NOMO-1 (cell line): ENCODE results near the gene PTPN5.

ENCODE experiments used
- DNase-seq, 2 experiments: peaks; one replicate each; lab custom pipeline; 2025; ENCODE audit not compliant: unreplicated experiment in 2 of 2; lab: John Stamatoyannopoulos, UW

Gene PTPN5

GRCh38 chr11:18743365-18743764 lies 48.2 kb downstream of the PTPN5 start:
- DNase-seq: no peak

GRCh38 chr11:18741783-18742182 lies 49.8 kb downstream of the PTPN5 start:
- no peak for DNase-seq

GRCh38 chr11:18739685-18740084 lies 51.9 kb downstream of the PTPN5 start:
- no peak for DNase-seq

GRCh38 chr11:18737642-18738041 lies 54.0 kb downstream of the PTPN5 start:
- DNase-seq: no peak

- no peak for DNase-seq
Observed at GRCh38 chr11:18736590-18737148, 54.9 kb downstream of the PTPN5 start.

- no peak for DNase-seq
Observed at GRCh38 chr11:18733202-18733601, 58.4 kb downstream of the PTPN5 start.

- DNase-seq: peak; percentile 24 to 36
Observed at GRCh38 chr11:18731949-18732821, 59.4 kb downstream of the PTPN5 start.

GRCh38 chr11:18731441-18731840 lies 60.2 kb downstream of the PTPN5 start:
- no peak for DNase-seq

GRCh38 chr11:18730020-18730419 lies 61.6 kb downstream of the PTPN5 start:
- DNase-seq: no peak

GRCh38 chr11:18729426-18729825 lies 62.2 kb downstream of the PTPN5 start:
- no peak for DNase-seq

GRCh38 chr11:18728658-18729057 lies 62.9 kb downstream of the PTPN5 start:
- no peak for DNase-seq

GRCh38 chr11:18727479-18728236 lies 63.9 kb downstream of the PTPN5 start:
- DNase-seq: no peak

GRCh38 chr11:18726040-18726439 lies 65.6 kb downstream of the PTPN5 start, which contains the start of gene IGSF22:
Gene IGSF22, minus strand, starts transcription at chr11:18726188. Its CDS starts 1,952 bp downstream, at chr11:18724236.
- no peak for DNase-seq

- no peak for DNase-seq
Observed at GRCh38 chr11:18723991-18724390, 67.6 kb downstream of the PTPN5 start.

- DNase-seq: no peak
Observed at GRCh38 chr11:18722293-18722637, 69.3 kb downstream of the PTPN5 start.

GRCh38 chr11:18721561-18722292 lies 69.9 kb downstream of the PTPN5 start:
- DNase-seq: peak; percentile 27 to 71

- peak; percentile 34 to 39 for DNase-seq
Observed at GRCh38 chr11:18720808-18721560, 70.6 kb downstream of the PTPN5 start.

GRCh38 chr11:18720091-18720807 lies 71.3 kb downstream of the PTPN5 start:
- no peak for DNase-seq

- no peak for DNase-seq
Observed at GRCh38 chr11:18715476-18715875, 76.1 kb downstream of the PTPN5 start.

- no peak for DNase-seq
Observed at GRCh38 chr11:18714443-18714780, 77.2 kb downstream of the PTPN5 start.
